K562 (cell line): Measurements from ENCODE around the gene C22orf39. TPM values are rescaled to one million over a fixed set of nuclear protein-coding genes. Genes with fewer than 3 reads are reported as not detected.
A peak's percentile ranks its signal among the peaks of the same experiment; 100 is the strongest.

Source experiments
- AFF4 ChIP-seq: sonication (generic); formaldehyde crosslinking; IDR thresholded peaks from 2 replicates; pipeline ENCODE4 v1.8.0; 2023; ENCODE audit warnings: mild to moderate bottlenecking, missing genetic modification reagents
- BACH1 ChIP-seq: fragments of 200-800 bp; sonication (Bioruptor generic); IDR thresholded peaks from 2 replicates; pipeline ENCODE4 v1.6.1; 2016; ENCODE audit warnings: missing genetic modification characterization, missing compliant biosample characterization
- CGGBP1 ChIP-seq: fragments of 250-450 bp; sonication (Bioruptor Pico); IDR thresholded peaks from 2 replicates; pipeline ENCODE4 v1.9.0; 2021; ENCODE audit warnings: mild to moderate bottlenecking
- DACH1 ChIP-seq: fragments of 450-650 bp; IDR thresholded peaks from 2 replicates; pipeline ENCODE4 v1.6.1; 2018; ENCODE audit not compliant: partially characterized antibody
- FOXJ2 ChIP-seq: fragments of 200-800 bp; sonication (Bioruptor generic); IDR thresholded peaks from 2 replicates; pipeline ENCODE4 v1.6.1; 2016; ENCODE audit warnings: missing genetic modification characterization, missing compliant biosample characterization
- L3MBTL2 ChIP-seq: fragments of 450-650 bp; IDR thresholded peaks from 2 replicates; pipeline ENCODE4 v1.6.1; 2016; ENCODE audit warnings: mild to moderate bottlenecking, moderate library complexity
- MYNN ChIP-seq, 2 experiments: sonication (generic); formaldehyde crosslinking in 1 of 2; IDR thresholded peaks; 2 replicates each; pipeline versions ENCODE4 v1.5.0 to v1.6.1; 2016 to 2020; ENCODE audit warnings: antibody characterized with exemption in 1 of 2, missing genetic modification reagents in 1 of 2
- ZNF699 ChIP-seq: fragments of 250-450 bp; sonication (Bioruptor Pico); IDR thresholded peaks from 2 replicates; pipeline ENCODE4 v1.8.0; 2021; ENCODE audit warnings: mild to moderate bottlenecking, moderate library complexity; ENCODE audit not compliant: insufficient replicate concordance
- polyA plus RNA-seq, 8 experiments: library from polyadenylated mRNA; depleted of rRNA in 4 of 8; stranded (reverse) in 5 of 8; unstranded in 3 of 8; fragments of >200 nt; fragmentation: Nextera tagmentation in 2 of 8; fragmentation: Illumina TruSeq in 1 of 8; extraction: Ambion mirVana in 2 of 8; extraction: Trizol in 1 of 8; gene quantifications; 2 replicates each; pipeline versions ENCODE4 v1.2.1 to v1.2.3, GENCODE V29; 2011 to 2014; ENCODE audit warnings: inconsistent platforms in 1 of 8, missing spikeins in 1 of 8
- total RNA-seq, 7 experiments: library from RNA; depleted of rRNA in 6 of 7; stranded (reverse); fragments of >200 nt in 6 of 7; fragmentation: Illumina TruSeq in 2 of 7; extraction: Trizol in 2 of 7; gene quantifications; 2 replicates each; pipeline versions ENCODE4 v1.2.1 to v1.2.3, GENCODE V29; 2011 to 2021; ENCODE audit warnings: low replicate concordance in 1 of 7

The C22orf39 gene
- total and polyA plus RNA-seq, 9 of the 15 experiments (the other 6 are each of a cell fraction or from before 2014, with no cell fraction given) = 20.4 to 139 (median 66.8) TPM

- TF ChIP-seq AFF4 (CRISPR knock-in tag) = peak; percentile 70; the same call in 1 of the 2 replicates
- no peak for TF ChIP-seq CGGBP1 (CRISPR knock-in tag)
- peak; percentile 75 for TF ChIP-seq ZNF699
- TF ChIP-seq BACH1 (tag) = no peak
- no peak for TF ChIP-seq FOXJ2
- TF ChIP-seq MYNN (IDR thresholded peaks at IDR 0.05) = no peak
- TF ChIP-seq MYNN (CRISPR knock-in tag; IDR thresholded peaks at IDR 0.05) = no peak
- TF ChIP-seq DACH1 = no peak
- TF ChIP-seq L3MBTL2 = no peak
Measured at GRCh38 chr22:19496324-19496630, 48.8 kb upstream of the C22orf39 start (continued).
